HepG2 (cell line): Measurements from ENCODE around the gene KCNIP3. TPM values are rescaled to one million over a fixed set of nuclear protein-coding genes. Genes with fewer than 3 reads are reported as not detected.

ENCODE experiments used
- ATAC-seq: fragments of 200-7000 bp; cut with Tn5 transposase; 3 replicates; pipeline ENCODE4 v1.9.1; 2020; ENCODE audit warnings: mild to moderate bottlenecking, moderate library complexity
- BruUV-seq: library from RNA; stranded (reverse); fragments of 400-500 nt; replicated peaks from 2 replicates; lab custom pipeline; 2021; lab: Mats Ljungman, UMichigan
- CTCF ChIA-PET: fragments of 300-600 bp; formaldehyde crosslinking; extraction: SDS; loops from one replicate; lab custom pipeline; 2021; ENCODE audit warnings: low total read pairs, inconsistent platforms, low intra/inter-chr PET ratio; lab: Yijun Ruan, JAX
- POLR2A ChIA-PET: fragments of 350-600 bp; sonication (Branson Sonifier 250); formaldehyde crosslinking; loops from one replicate; lab custom pipeline; 2020; ENCODE audit warnings: antibody characterized with exemption, inconsistent platforms; lab: Yijun Ruan, JAX
- DNase-seq: peaks from one replicate; pipeline ENCODE4 v3.0.0-alpha.2; 2015; ENCODE audit warnings: low spot score
- FAIRE-seq: peaks from 3 replicates; lab custom pipeline; 2011; peaks lifted over from hg19 to GRCh38; lab: Jason Lieb, UNC
- H2AFZ ChIP-seq: one replicate; pipeline ENCODE4 v1.6.1; 2011; ENCODE audit warnings: low read length, inconsistent platforms
- H3K27ac ChIP-seq: fragments of 300-600 bp; 3 replicates; pipeline ENCODE4 v1.8.0; 2011; ENCODE audit warnings: mixed run types, mild to moderate bottlenecking, mixed read lengths, low read length, inconsistent platforms; ENCODE audit not compliant: insufficient read depth; ENCODE audit errors: extremely low read length
- H3K27me3 ChIP-seq, 2 experiments: fragments of 200-600 bp in 1 of 2; 2 replicates in 1 of 2; 3 replicates in 1 of 2; pipeline versions ENCODE4 v1.6.0 to v1.8.0; 2011; ENCODE audit warnings: low read length in 2 of 2, mild to moderate bottlenecking in 2 of 2, moderate library complexity in 2 of 2, inconsistent platforms in 1 of 2; ENCODE audit not compliant: insufficient read depth in 2 of 2, control insufficient read depth in 1 of 2
- H3K36me3 ChIP-seq, 2 experiments: fragments of 200-600 bp in 1 of 2; replicated peaks in 1 of 2; 2 replicates in 1 of 2; 3 replicates in 1 of 2; pipeline versions ENCODE4 v1.5.1 to v1.8.0; 2011; ENCODE audit warnings: low read length in 2 of 2, inconsistent platforms in 1 of 2; ENCODE audit not compliant: insufficient read depth in 2 of 2, control insufficient read depth in 1 of 2
- H3K4me1 ChIP-seq: 2 replicates; pipeline ENCODE4 v1.5.1; 2012; ENCODE audit warnings: low read length, inconsistent platforms; ENCODE audit not compliant: insufficient read depth
- H3K4me2 ChIP-seq: 2 replicates; pipeline ENCODE4 v1.6.0; 2011; ENCODE audit warnings: low read depth, low read length, inconsistent platforms
- H3K4me3 ChIP-seq, 3 experiments: fragments of 200-600 bp in 1 of 3; sonication (generic), shearing (Covaris generic) in 1 of 3; replicated peaks in 1 of 3; 2 replicates each; pipeline ENCODE4 v1.5.1; 2011 to 2016; ENCODE audit warnings: low read length in 3 of 3, inconsistent platforms in 2 of 3, low read depth in 2 of 3, mild to moderate bottlenecking in 2 of 3, control low read depth in 1 of 3, mixed read lengths in 1 of 3; ENCODE audit not compliant: insufficient read depth in 1 of 3
- H3K79me2 ChIP-seq: one replicate; pipeline ENCODE4 v1.6.1; 2011; ENCODE audit warnings: low read length, inconsistent platforms; ENCODE audit not compliant: insufficient read depth
- H3K9ac ChIP-seq: 2 replicates; pipeline ENCODE4 v1.6.0; 2011; ENCODE audit warnings: mild to moderate bottlenecking, low read depth, low read length, inconsistent platforms; ENCODE audit not compliant: insufficient read depth
- H3K9me3 ChIP-seq: 2 replicates; pipeline ENCODE4 v1.5.1; 2012; ENCODE audit warnings: mild to moderate bottlenecking, low read length
- H4K20me1 ChIP-seq: 2 replicates; pipeline ENCODE4 v1.6.0; 2011; ENCODE audit warnings: inconsistent platforms, mild to moderate bottlenecking, low read length, moderate library complexity; ENCODE audit not compliant: insufficient read depth
- AKAP8 ChIP-seq: sonication (generic); formaldehyde crosslinking; IDR thresholded peaks from 2 replicates; pipeline ENCODE4 v1.5.1; 2020; ENCODE audit warnings: mild to moderate bottlenecking, missing genetic modification reagents
- KLF9 ChIP-seq: IDR thresholded peaks from 2 replicates; pipeline ENCODE4 v1.6.1; 2016; ENCODE audit warnings: low read depth
- MEIS1 ChIP-seq: sonication (generic); formaldehyde crosslinking; IDR thresholded peaks from 2 replicates; pipeline ENCODE4 v1.9.0; 2021; ENCODE audit warnings: mild to moderate bottlenecking, missing genetic modification reagents, moderate library complexity, borderline replicate concordance
- PAWR ChIP-seq: sonication (generic); formaldehyde crosslinking; IDR thresholded peaks from 2 replicates; pipeline ENCODE4 v1.4.0; 2020; ENCODE audit warnings: missing genetic modification reagents, mild to moderate bottlenecking, borderline replicate concordance
- TOPORS ChIP-seq: sonication (generic); formaldehyde crosslinking; IDR thresholded peaks from 2 replicates; pipeline ENCODE4 v1.8.0; 2023; ENCODE audit warnings: mild to moderate bottlenecking, missing genetic modification reagents
- ZNF354B ChIP-seq: sonication (generic); formaldehyde crosslinking; IDR thresholded peaks from 2 replicates; pipeline ENCODE4 v1.8.0; 2022; ENCODE audit warnings: mild to moderate bottlenecking, missing genetic modification reagents
- ZNF510 ChIP-seq: sonication (generic); formaldehyde crosslinking; IDR thresholded peaks from 2 replicates; pipeline ENCODE4 v1.4.0; 2020; ENCODE audit warnings: low read depth, mild to moderate bottlenecking, missing genetic modification reagents
- ZNF773 ChIP-seq: sonication (generic); formaldehyde crosslinking; IDR thresholded peaks from 2 replicates; pipeline ENCODE4 v1.4.0; 2020; ENCODE audit warnings: missing genetic modification reagents, borderline replicate concordance
- WGBS: methylation state at CpG from one replicate; pipeline ENCODE4 v1.1.6; 2017; ENCODE audit warnings: low lambda C conversion rate; 5-methylcytosine and 5-hydroxymethylcytosine counted together
- in situ Hi-C: cut with HindIII; loops from 2 replicates; pipeline ENCODE4 v1.10.0; 2017; ENCODE audit warnings: low pct_unique_long_range_greater_than_20kb; ENCODE audit not compliant: extremely low pct_ligation_motif_present
- intact Hi-C: fragments of 100-400 bp; cut with micrococcal nuclease; formaldehyde crosslinking; loops from one replicate; pipeline ENCODE4 v1.10.0; 2022; ENCODE audit not compliant: unreplicated experiment
- polyA plus RNA-seq, 8 experiments: library from polyadenylated mRNA; depleted of rRNA in 3 of 8; stranded (reverse) in 7 of 8; unstranded in 1 of 8; fragments of >200 nt; fragmentation: Illumina TruSeq in 4 of 8; extraction: Trizol in 4 of 8; gene quantifications; 2 replicates each; pipeline versions ENCODE4 v1.2.1 to v1.2.3, GENCODE V29; 2011 to 2016; ENCODE audit warnings: low read depth in 4 of 8, missing spikeins in 1 of 8, mixed read lengths in 1 of 8; ENCODE audit not compliant: insufficient read depth in 1 of 8
- total RNA-seq, 5 experiments: library from RNA; depleted of rRNA; stranded (reverse); fragments of >200 nt; fragmentation: Illumina TruSeq; extraction: Trizol; gene quantifications; 2 replicates each; pipeline ENCODE4 v1.2.3, GENCODE V29; 2016; ENCODE audit warnings: low read depth in 1 of 5
- TF ChIP-seq, protein P1 (sequence below): sonication (generic); formaldehyde crosslinking; IDR thresholded peaks from 2 replicates; pipeline ENCODE4 v1.4.0; 2020; ENCODE audit warnings: missing genetic modification reagents, mild to moderate bottlenecking, borderline replicate concordance
- TF ChIP-seq, protein P2 (sequence below): sonication (generic); formaldehyde crosslinking; IDR thresholded peaks from 2 replicates; pipeline ENCODE4 v1.5.0; 2020; ENCODE audit warnings: missing genetic modification reagents
- TF ChIP-seq, protein P3 (sequence below): sonication (generic); formaldehyde crosslinking; conservative IDR thresholded peaks from 2 replicates; pipeline ENCODE4 v1.4.0; 2020; ENCODE audit warnings: missing genetic modification reagents
- TF ChIP-seq, protein P4 (sequence below): sonication (generic); formaldehyde crosslinking; IDR thresholded peaks from 2 replicates; pipeline ENCODE4 v1.5.0; 2020; ENCODE audit warnings: missing genetic modification reagents

Gene KCNIP3
- total and polyA plus RNA-seq, 2 of the 13 experiments (the other 11 are each of a cell fraction or from before 2014, with no cell fraction given) = not detected

DNA sequence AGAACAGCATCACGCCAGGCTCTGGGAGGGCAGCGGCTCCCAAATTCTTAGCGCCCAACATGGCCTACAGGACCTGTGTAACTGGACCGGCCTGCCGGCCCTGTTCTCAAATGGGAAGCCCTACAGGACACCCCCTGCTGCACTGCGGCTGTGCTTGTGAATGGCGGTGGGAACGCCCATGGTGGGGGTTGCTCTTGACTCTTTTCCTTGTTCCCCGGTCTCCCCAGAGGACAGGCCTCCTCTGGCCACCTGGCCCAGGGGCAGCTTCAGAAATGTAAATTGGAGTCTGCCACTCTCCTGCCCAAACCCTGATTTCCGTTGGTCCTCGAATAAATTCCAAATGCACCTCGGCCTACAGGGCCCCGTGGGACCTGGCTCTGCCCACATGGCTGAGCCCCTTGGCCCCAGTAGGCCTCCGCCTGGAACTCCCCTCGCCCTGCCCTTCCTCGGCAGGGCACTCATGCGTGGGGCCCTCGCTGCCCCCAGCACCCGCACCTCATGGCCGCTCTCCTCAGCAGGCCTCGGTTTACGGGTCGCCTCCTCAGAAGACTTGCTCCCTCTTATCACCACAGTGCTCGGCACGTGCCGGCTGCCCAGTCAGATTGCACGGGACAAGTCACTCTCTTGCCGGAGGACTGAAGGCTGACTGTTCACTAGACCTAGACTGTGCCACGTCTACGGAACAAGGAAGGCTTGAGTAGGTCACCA, 29.4 kb downstream of the KCNIP3 start:
- no peak overlapping the region for H3K27ac ChIP-seq
- BruUV-seq = no TSS peak
- H3K79me2 ChIP-seq = no peaks in the 10 kb centered on the region
- TF ChIP-seq ZNF773 (CRISPR knock-in tag) = no peak
- TF ChIP-seq MEIS1 (CRISPR knock-in tag) = no peak
- TF ChIP-seq, protein P1, sequence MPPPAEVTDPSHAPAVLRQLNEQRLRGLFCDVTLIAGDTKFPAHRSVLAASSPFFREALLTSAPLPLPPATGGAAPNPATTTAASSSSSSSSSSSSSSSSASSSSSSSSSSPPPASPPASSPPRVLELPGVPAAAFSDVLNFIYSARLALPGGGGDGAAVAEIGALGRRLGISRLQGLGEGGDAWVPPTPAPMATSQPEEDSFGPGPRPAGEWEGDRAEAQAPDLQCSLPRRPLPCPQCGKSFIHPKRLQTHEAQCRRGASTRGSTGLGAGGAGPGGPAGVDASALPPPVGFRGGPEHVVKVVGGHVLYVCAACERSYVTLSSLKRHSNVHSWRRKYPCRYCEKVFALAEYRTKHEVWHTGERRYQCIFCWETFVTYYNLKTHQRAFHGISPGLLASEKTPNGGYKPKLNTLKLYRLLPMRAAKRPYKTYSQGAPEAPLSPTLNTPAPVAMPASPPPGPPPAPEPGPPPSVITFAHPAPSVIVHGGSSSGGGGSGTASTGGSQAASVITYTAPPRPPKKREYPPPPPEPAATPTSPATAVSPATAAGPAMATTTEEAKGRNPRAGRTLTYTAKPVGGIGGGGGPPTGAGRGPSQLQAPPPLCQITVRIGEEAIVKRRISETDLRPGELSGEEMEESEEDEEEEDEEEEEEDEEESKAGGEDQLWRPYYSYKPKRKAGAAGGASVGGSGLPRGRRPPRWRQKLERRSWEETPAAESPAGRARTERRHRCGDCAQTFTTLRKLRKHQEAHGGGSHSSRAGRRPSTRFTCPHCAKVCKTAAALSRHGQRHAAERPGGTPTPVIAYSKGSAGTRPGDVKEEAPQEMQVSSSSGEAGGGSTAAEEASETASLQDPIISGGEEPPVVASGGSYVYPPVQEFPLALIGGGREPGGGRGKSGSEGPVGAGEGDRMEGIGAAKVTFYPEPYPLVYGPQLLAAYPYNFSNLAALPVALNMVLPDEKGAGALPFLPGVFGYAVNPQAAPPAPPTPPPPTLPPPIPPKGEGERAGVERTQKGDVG = no peak
- no peak for TF ChIP-seq ZNF510 (CRISPR knock-in tag)
- TF ChIP-seq, protein P2, sequence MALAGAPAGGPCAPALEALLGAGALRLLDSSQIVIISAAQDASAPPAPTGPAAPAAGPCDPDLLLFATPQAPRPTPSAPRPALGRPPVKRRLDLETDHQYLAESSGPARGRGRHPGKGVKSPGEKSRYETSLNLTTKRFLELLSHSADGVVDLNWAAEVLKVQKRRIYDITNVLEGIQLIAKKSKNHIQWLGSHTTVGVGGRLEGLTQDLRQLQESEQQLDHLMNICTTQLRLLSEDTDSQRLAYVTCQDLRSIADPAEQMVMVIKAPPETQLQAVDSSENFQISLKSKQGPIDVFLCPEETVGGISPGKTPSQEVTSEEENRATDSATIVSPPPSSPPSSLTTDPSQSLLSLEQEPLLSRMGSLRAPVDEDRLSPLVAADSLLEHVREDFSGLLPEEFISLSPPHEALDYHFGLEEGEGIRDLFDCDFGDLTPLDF (CRISPR knock-in tag) = no peak
- TF ChIP-seq PAWR = no peak
- TF ChIP-seq TOPORS = no peak
- TF ChIP-seq, protein P3, sequence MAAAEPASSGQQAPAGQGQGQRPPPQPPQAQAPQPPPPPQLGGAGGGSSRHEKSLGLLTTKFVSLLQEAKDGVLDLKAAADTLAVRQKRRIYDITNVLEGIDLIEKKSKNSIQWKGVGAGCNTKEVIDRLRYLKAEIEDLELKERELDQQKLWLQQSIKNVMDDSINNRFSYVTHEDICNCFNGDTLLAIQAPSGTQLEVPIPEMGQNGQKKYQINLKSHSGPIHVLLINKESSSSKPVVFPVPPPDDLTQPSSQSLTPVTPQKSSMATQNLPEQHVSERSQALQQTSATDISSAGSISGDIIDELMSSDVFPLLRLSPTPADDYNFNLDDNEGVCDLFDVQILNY (CRISPR knock-in tag) = no peak
- no peak for TF ChIP-seq AKAP8 (CRISPR knock-in tag)
- TF ChIP-seq ZNF354B = no peak
- TF ChIP-seq KLF9 = no peak
- TF ChIP-seq, protein P4, sequence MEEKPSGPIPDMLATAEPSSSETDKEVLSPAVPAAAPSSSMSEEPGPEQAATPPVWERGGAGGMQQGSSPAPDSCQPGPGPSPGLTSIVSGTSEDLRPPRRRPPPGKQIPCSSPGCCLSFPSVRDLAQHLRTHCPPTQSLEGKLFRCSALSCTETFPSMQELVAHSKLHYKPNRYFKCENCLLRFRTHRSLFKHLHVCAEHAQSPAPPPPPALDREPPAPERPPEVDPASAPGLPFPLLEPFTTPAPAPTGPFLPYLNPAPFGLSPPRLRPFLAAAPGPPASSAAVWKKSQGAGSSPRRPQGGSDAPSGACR (CRISPR knock-in tag) = no peak
- 61% methylated on average over 30 of the region's 30 CpGs for WGBS
- intact Hi-C loops (no loop called here), in situ Hi-C loops (no loop called here)
- FAIRE-seq (no peak), DNase-seq (no peak), ATAC-seq (no peak)
- no peaks in the 10 kb centered on the region for H3K4me1 ChIP-seq
- H4K20me1 ChIP-seq = no peaks in the 10 kb centered on the region; the same call in 1 of the 2 replicates
- no peak overlapping the region for H3K4me2 ChIP-seq
- ChIA-PET POLR2A (no interaction called here), CTCF (no interaction called here)
- peaks cover under 1 to 20% of the 10 kb centered on the region in 2 experiments; a peak in 4 of 5 replicates for H3K27me3 ChIP-seq
- H2AFZ ChIP-seq = no peak overlapping the region
- H3K9ac ChIP-seq = no peak overlapping the region
- H3K9me3 ChIP-seq = no peaks in the 10 kb centered on the region
- no peaks in the 10 kb centered on the region for H3K36me3 ChIP-seq
- H3K4me3 ChIP-seq = no peak overlapping the region
